Neural cell (in vitro differentiated cells): Measurements from ENCODE around the gene PKNOX1.

Source experiments
- EP300 ChIP-seq: fragments of 450-650 bp; conservative IDR thresholded peaks from 2 replicates; pipeline ENCODE4 v1.6.1; 2014; ENCODE audit warnings: antibody characterized with exemption, mild to moderate bottlenecking, moderate library complexity; ENCODE audit not compliant: poor library complexity, severe bottlenecking
- EZH2 ChIP-seq: fragments of 200-600, 300-800 bp; shearing (Covaris generic), sonication (generic); IDR thresholded peaks from 2 replicates; pipeline ENCODE4 v1.6.1; 2014; ENCODE audit warnings: antibody characterized with exemption, low read length, borderline replicate concordance, mild to moderate bottlenecking; ENCODE audit not compliant: insufficient read depth, poor library complexity, severe bottlenecking
- POLR2AphosphoS5 ChIP-seq: IDR thresholded peaks from 2 replicates; pipeline ENCODE4 v1.6.1; 2012
- RAD21 ChIP-seq: fragments of 450-650 bp; conservative IDR thresholded peaks from 2 replicates; pipeline ENCODE4 v1.6.1; 2014; ENCODE audit warnings: antibody characterized with exemption, mild to moderate bottlenecking, moderate library complexity
- SMC3 ChIP-seq: fragments of 450-650 bp; conservative IDR thresholded peaks from 2 replicates; pipeline ENCODE4 v1.6.1; 2014; ENCODE audit warnings: antibody characterized with exemption, mild to moderate bottlenecking, moderate library complexity; ENCODE audit not compliant: poor library complexity
- TAF1 ChIP-seq: IDR thresholded peaks from 2 replicates; pipeline ENCODE4 v1.6.1; 2012; ENCODE audit warnings: low read depth
- TF ChIP-seq, protein P1 (sequence below): fragments of 450-650 bp; IDR thresholded peaks from 2 replicates; pipeline ENCODE4 v1.5.1; 2014; ENCODE audit warnings: antibody characterized with exemption, mild to moderate bottlenecking, moderate library complexity; ENCODE audit not compliant: poor library complexity, severe bottlenecking
- TF ChIP-seq, protein P2 (sequence below): IDR thresholded peaks from 2 replicates; pipeline ENCODE4 v1.6.1; 2012; ENCODE audit warnings: borderline replicate concordance

DNA sequence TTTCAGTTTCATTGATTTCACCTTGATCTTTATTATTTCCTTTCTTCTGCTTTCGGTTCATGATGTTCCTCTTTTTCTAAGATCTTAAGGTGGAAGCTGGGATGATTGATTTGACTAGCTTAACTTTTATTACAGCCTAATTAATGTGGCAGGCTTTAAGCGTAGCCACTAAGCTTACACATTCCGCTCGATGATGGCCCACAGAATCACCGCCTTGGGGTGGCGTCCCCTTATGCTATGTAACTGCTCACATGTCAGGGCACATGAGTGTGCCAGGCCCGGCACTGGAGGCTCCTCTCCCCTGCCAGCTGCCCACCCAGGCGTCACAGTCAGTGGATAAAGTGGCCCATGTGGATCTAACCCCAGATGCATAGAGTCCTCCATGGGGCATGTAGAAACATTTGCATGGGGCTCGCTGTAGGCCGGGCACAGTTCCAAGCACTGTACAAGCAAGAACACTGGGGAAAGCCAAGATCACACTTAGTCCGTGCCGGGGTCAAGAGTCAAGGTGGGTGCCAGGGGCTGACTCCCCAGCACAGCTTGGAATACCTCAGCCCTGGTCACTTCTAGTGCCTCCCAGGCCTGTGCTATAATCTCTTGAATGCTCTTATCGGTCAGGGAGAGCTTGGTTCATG, 41.7 kb downstream of the PKNOX1 start:
- TF ChIP-seq, protein P1, sequence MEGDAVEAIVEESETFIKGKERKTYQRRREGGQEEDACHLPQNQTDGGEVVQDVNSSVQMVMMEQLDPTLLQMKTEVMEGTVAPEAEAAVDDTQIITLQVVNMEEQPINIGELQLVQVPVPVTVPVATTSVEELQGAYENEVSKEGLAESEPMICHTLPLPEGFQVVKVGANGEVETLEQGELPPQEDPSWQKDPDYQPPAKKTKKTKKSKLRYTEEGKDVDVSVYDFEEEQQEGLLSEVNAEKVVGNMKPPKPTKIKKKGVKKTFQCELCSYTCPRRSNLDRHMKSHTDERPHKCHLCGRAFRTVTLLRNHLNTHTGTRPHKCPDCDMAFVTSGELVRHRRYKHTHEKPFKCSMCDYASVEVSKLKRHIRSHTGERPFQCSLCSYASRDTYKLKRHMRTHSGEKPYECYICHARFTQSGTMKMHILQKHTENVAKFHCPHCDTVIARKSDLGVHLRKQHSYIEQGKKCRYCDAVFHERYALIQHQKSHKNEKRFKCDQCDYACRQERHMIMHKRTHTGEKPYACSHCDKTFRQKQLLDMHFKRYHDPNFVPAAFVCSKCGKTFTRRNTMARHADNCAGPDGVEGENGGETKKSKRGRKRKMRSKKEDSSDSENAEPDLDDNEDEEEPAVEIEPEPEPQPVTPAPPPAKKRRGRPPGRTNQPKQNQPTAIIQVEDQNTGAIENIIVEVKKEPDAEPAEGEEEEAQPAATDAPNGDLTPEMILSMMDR = no peak
- TF ChIP-seq EP300 (no peak), EZH2 (no peak), RAD21 (no peak), POLR2AphosphoS5 (no peak), SMC3 (no peak), TAF1 (no peak)
- TF ChIP-seq, protein P2, sequence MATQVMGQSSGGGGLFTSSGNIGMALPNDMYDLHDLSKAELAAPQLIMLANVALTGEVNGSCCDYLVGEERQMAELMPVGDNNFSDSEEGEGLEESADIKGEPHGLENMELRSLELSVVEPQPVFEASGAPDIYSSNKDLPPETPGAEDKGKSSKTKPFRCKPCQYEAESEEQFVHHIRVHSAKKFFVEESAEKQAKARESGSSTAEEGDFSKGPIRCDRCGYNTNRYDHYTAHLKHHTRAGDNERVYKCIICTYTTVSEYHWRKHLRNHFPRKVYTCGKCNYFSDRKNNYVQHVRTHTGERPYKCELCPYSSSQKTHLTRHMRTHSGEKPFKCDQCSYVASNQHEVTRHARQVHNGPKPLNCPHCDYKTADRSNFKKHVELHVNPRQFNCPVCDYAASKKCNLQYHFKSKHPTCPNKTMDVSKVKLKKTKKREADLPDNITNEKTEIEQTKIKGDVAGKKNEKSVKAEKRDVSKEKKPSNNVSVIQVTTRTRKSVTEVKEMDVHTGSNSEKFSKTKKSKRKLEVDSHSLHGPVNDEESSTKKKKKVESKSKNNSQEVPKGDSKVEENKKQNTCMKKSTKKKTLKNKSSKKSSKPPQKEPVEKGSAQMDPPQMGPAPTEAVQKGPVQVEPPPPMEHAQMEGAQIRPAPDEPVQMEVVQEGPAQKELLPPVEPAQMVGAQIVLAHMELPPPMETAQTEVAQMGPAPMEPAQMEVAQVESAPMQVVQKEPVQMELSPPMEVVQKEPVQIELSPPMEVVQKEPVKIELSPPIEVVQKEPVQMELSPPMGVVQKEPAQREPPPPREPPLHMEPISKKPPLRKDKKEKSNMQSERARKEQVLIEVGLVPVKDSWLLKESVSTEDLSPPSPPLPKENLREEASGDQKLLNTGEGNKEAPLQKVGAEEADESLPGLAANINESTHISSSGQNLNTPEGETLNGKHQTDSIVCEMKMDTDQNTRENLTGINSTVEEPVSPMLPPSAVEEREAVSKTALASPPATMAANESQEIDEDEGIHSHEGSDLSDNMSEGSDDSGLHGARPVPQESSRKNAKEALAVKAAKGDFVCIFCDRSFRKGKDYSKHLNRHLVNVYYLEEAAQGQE = no peak
